GM20431 (cell line): ENCODE results near the gene OR56A3.
"Not testable (repeated sequence)": the region's sequence is repeated elsewhere in the genome, so short reads cannot be mapped to it uniquely, and the experiment has no call there.

Experiments
- in situ Hi-C: fragments of 300-500 bp; cut with MseI, MboI; formaldehyde crosslinking; loops from one replicate; pipeline ENCODE4 v1.15.0; 2020; ENCODE audit warnings: low sequenced_read_pairs; ENCODE audit not compliant: unreplicated experiment

The OR56A3 gene

GRCh38 chr11:5941951-5942350 is at the start of gene OR56A3:
TSS of gene OR56A3 (plus strand) at chr11:5942251. CDS start at chr11:5947347, 5,096 bp downstream.
- in situ Hi-C loops, result no loop called here

- in situ Hi-C loops, result no loop called here
These were observed 49.1 kb upstream of the OR56A3 start, which contains the start of gene OR52E5 for GRCh38 chr11:5892908-5893307. TSS of gene OR52E5 (plus strand) at chr11:5893208. CDS start at chr11:5900777, 7,569 bp downstream.

GRCh38 chr11:5899534-5899933 is 42.5 kb upstream of the OR56A3 start:
- in situ Hi-C loops, result no loop called here

- in situ Hi-C loops, result no loop called here
These were observed 31.5 kb upstream of the OR56A3 start for GRCh38 chr11:5910540-5910939.

- in situ Hi-C loops, result no loop called here
These were observed 19.2 kb upstream of the OR56A3 start for GRCh38 chr11:5922749-5923426.

GRCh38 chr11:5923427-5923776 is 18.6 kb upstream of the OR56A3 start:
- in situ Hi-C loops, result no loop called here

GRCh38 chr11:5923794-5924193 is 18.3 kb upstream of the OR56A3 start:
- in situ Hi-C loops, result no loop called here

- in situ Hi-C loops, result no loop called here
These were observed 13.8 kb upstream of the OR56A3 start for GRCh38 chr11:5928271-5928670.

- in situ Hi-C loops, result no loop called here
These were observed 13.2 kb upstream of the OR56A3 start for GRCh38 chr11:5928811-5929210.

- in situ Hi-C loops, result no loop called here
These were observed 12.3 kb upstream of the OR56A3 start for GRCh38 chr11:5929571-5930368.

GRCh38 chr11:5930614-5931013 is 11.4 kb upstream of the OR56A3 start:
- in situ Hi-C loops, result no loop called here

- in situ Hi-C loops, result no loop called here
These were observed 11.0 kb upstream of the OR56A3 start for GRCh38 chr11:5931061-5931460.

GRCh38 chr11:5932671-5933070 is 9.4 kb upstream of the OR56A3 start:
- in situ Hi-C loops, result no loop called here

GRCh38 chr11:5933116-5933515 is 8.9 kb upstream of the OR56A3 start:
- in situ Hi-C loops, result no loop called here

- in situ Hi-C loops, result no loop called here
These were observed 4.0 kb upstream of the OR56A3 start for GRCh38 chr11:5937868-5938602.

- in situ Hi-C loops, result no loop called here
These were observed 3.5 kb upstream of the OR56A3 start for GRCh38 chr11:5938603-5938965.

- in situ Hi-C loops, result no loop called here
These were observed 1.3 kb upstream of the OR56A3 start for GRCh38 chr11:5940748-5941147.

- in situ Hi-C loops, result no loop called here
These were observed 13.5 kb downstream of the OR56A3 start for GRCh38 chr11:5955586-5955985.

- in situ Hi-C loops, result not testable (repeated sequence)
These were observed 18.8 kb downstream of the OR56A3 start for GRCh38 chr11:5960704-5961320.

GRCh38 chr11:5966958-5967357 is 24.9 kb downstream of the OR56A3 start:
- in situ Hi-C loops, result no loop called here

- in situ Hi-C loops, result no loop called here
These were observed 25.7 kb downstream of the OR56A3 start for GRCh38 chr11:5967708-5968107.
